GM23338 (cell line): ENCODE results near the gene HSPA12A. TPM values are rescaled to one million over a fixed set of nuclear protein-coding genes. Genes with fewer than 3 reads are reported as not detected.

Source experiments
- ATAC-seq: fragments of 200-7000 bp; cut with Tn5 transposase; 3 replicates; pipeline ENCODE4 v1.9.1; 2020
- DNase-seq: peaks from one replicate; pipeline ENCODE4 v3.0.0-alpha.2; 2015; ENCODE audit warnings: low spot score
- H2AFZ ChIP-seq: fragments of 200-600 bp; sonication (generic); 2 replicates; pipeline ENCODE4 v1.8.0; 2016; ENCODE audit warnings: antibody characterized with exemption, mild to moderate bottlenecking, moderate library complexity
- H3F3A ChIP-seq: fragments of 200-600 bp; sonication (generic); replicated peaks from 2 replicates; pipeline ENCODE4 v1.8.0; 2017; ENCODE audit warnings: antibody characterized with exemption, mixed run types, low read depth
- H3K27ac ChIP-seq: fragments of 200-600 bp; sonication (generic); 2 replicates; pipeline ENCODE4 v1.6.1; 2016; ENCODE audit warnings: low read depth
- H3K27me3 ChIP-seq: fragments of 200-600 bp; sonication (generic); 2 replicates; pipeline ENCODE4 v1.8.0; 2016; ENCODE audit warnings: mild to moderate bottlenecking, mixed run types, moderate library complexity; ENCODE audit not compliant: insufficient read depth
- H3K36me3 ChIP-seq: fragments of 200-600 bp; sonication (generic); 2 replicates; pipeline ENCODE4 v1.8.0; 2016; ENCODE audit warnings: mild to moderate bottlenecking; ENCODE audit not compliant: insufficient read depth
- H3K4me1 ChIP-seq: fragments of 200-600 bp; sonication (generic); 2 replicates; pipeline ENCODE4 v1.8.0; 2016; ENCODE audit warnings: mild to moderate bottlenecking, moderate library complexity; ENCODE audit not compliant: insufficient read depth
- H3K4me2 ChIP-seq: fragments of 200-600 bp; sonication (generic); 2 replicates; pipeline ENCODE4 v1.7.1; 2017; ENCODE audit warnings: mixed run types
- H3K4me3 ChIP-seq: fragments of 200-600 bp; sonication (generic); 2 replicates; pipeline ENCODE4 v1.6.1; 2016; ENCODE audit warnings: mixed run types
- H3K79me2 ChIP-seq: fragments of 200-600 bp; sonication (generic); replicated peaks from 2 replicates; pipeline ENCODE4 v1.8.0; 2017; ENCODE audit warnings: mild to moderate bottlenecking; ENCODE audit not compliant: insufficient read depth
- H3K9me2 ChIP-seq: fragments of 200-600 bp; sonication (generic); 2 replicates; pipeline ENCODE4 v1.8.0; 2017; ENCODE audit not compliant: insufficient read depth
- H4K20me1 ChIP-seq: fragments of 200-600 bp; sonication (generic); replicated peaks from 2 replicates; pipeline ENCODE4 v1.8.0; 2017; ENCODE audit warnings: mild to moderate bottlenecking; ENCODE audit not compliant: insufficient read depth
- H3K27ac Mint-ChIP-seq: 2 replicates; pipeline ENCODE4 v1.8.0; 2020; ENCODE audit warnings: inconsistent platforms, mild to moderate bottlenecking, moderate library complexity, mixed read lengths
- H3K27me3 Mint-ChIP-seq: 3 replicates; pipeline ENCODE4 v1.8.0; 2022; ENCODE audit warnings: low read depth, mild to moderate bottlenecking, moderate library complexity, mixed read lengths, inconsistent platforms; ENCODE audit not compliant: insufficient read depth, poor library complexity
- H3K36me3 Mint-ChIP-seq: 3 replicates; pipeline ENCODE4 v1.8.0; 2021; ENCODE audit warnings: low read depth, mild to moderate bottlenecking, inconsistent platforms, moderate library complexity, mixed read lengths
- H3K4me1 Mint-ChIP-seq: 3 replicates; pipeline ENCODE4 v1.8.0; 2020; ENCODE audit warnings: mild to moderate bottlenecking, inconsistent platforms, mixed read lengths
- H3K4me3 Mint-ChIP-seq: 3 replicates; pipeline ENCODE4 v1.8.0; 2021; ENCODE audit warnings: moderate library complexity, mild to moderate bottlenecking, inconsistent platforms, mixed read lengths
- H3K9me3 Mint-ChIP-seq: 3 replicates; pipeline ENCODE4 v1.8.0; 2020; ENCODE audit warnings: moderate library complexity, mild to moderate bottlenecking, inconsistent platforms, mixed read lengths
- CREB1 ChIP-seq: fragments of 250-450 bp; sonication (Bioruptor Pico); IDR thresholded peaks from 2 replicates; pipeline ENCODE4 v1.5.0; 2020; ENCODE audit warnings: low read depth, mild to moderate bottlenecking, moderate library complexity
- CTCF ChIP-seq, 2 experiments: fragments of 200-600 bp in 1 of 2; sonication (generic) in 1 of 2; conservative IDR thresholded peaks; 2 replicates each; pipeline versions ENCODE4 v1.5.1 to v1.6.1; 2016 to 2017; ENCODE audit warnings: antibody characterized with exemption in 2 of 2, low read depth in 2 of 2, mild to moderate bottlenecking in 2 of 2, moderate library complexity in 1 of 2
- ETS1 ChIP-seq: IDR thresholded peaks from 2 replicates; pipeline ENCODE4 v1.6.1; 2016; ENCODE audit warnings: antibody characterized with exemption
- EZH2 ChIP-seq: fragments of 200-600 bp; sonication (generic); IDR thresholded peaks from one replicate; pipeline ENCODE4 v1.8.0; 2017; ENCODE audit warnings: antibody characterized with exemption, mild to moderate bottlenecking, low read depth; ENCODE audit not compliant: unreplicated experiment
- EZH2phosphoT487 ChIP-seq: fragments of 200-600 bp; sonication (generic); IDR thresholded peaks from one replicate; pipeline ENCODE4 v1.8.1; 2018; ENCODE audit warnings: antibody characterized with exemption; ENCODE audit not compliant: unreplicated experiment
- JUNB ChIP-seq: IDR thresholded peaks from one replicate; pipeline ENCODE4 v1.6.1; 2016; ENCODE audit warnings: antibody characterized with exemption; ENCODE audit not compliant: unreplicated experiment
- NANOG ChIP-seq: IDR thresholded peaks from 2 replicates; pipeline ENCODE4 v1.6.1; 2016; ENCODE audit warnings: antibody characterized with exemption, borderline replicate concordance
- POLR2AphosphoS5 ChIP-seq: IDR thresholded peaks from 2 replicates; pipeline ENCODE4 v1.6.1; 2016; ENCODE audit warnings: antibody characterized with exemption, low read depth
- REST ChIP-seq: IDR thresholded peaks from one replicate; pipeline ENCODE4 v1.6.1; 2018; ENCODE audit warnings: antibody characterized with exemption; ENCODE audit not compliant: unreplicated experiment
- STAT1 ChIP-seq: IDR thresholded peaks from one replicate; pipeline ENCODE4 v1.6.1; 2016; ENCODE audit warnings: antibody characterized with exemption; ENCODE audit not compliant: unreplicated experiment
- ZNF114 ChIP-seq: fragments of 250-450 bp; sonication (Bioruptor Pico); IDR thresholded peaks from 2 replicates; pipeline ENCODE4 v1.5.0; 2020; ENCODE audit warnings: mild to moderate bottlenecking, moderate library complexity
- ZNF331 ChIP-seq: fragments of 250-450 bp; sonication (Bioruptor Pico); IDR thresholded peaks from 2 replicates; pipeline ENCODE4 v1.5.0; 2020; ENCODE audit warnings: low read depth, mild to moderate bottlenecking, moderate library complexity
- ZNF462 ChIP-seq: fragments of 250-450 bp; sonication (Bioruptor Pico); IDR thresholded peaks from 2 replicates; pipeline ENCODE4 v1.5.0; 2020; ENCODE audit warnings: mild to moderate bottlenecking, moderate library complexity
- polyA plus RNA-seq: library from polyadenylated mRNA; unstranded; fragments of >200 nt; fragmentation: Nextera tagmentation; extraction: Ambion mirVana; gene quantifications from 2 replicates; pipeline ENCODE4 v1.2.1, GENCODE V29; 2016
- total RNA-seq: library from RNA; depleted of rRNA; stranded (reverse); fragments of >200 nt; shearing (Covaris generic); gene quantifications from 2 replicates; pipeline ENCODE4 v1.2.3, GENCODE V29; 2014

The HSPA12A gene
- total and polyA plus RNA-seq, 2 experiments from 2014 or later: 4.4 to 6.3 TPM

- H3K4me3 Mint-ChIP-seq: no peak overlapping the region
- ATAC-seq (no peak), DNase-seq (no peak)
- H3K27ac ChIP-seq: no peak overlapping the region
- H3K4me3 ChIP-seq: no peak overlapping the region
- no peaks in the 10 kb centered on the region for H3K79me2 ChIP-seq
- H3K4me1 ChIP-seq: no peaks in the 10 kb centered on the region; the same call in 1 of the 2 replicates
- TF ChIP-seq ETS1 (no peak), STAT1 (no peak), JUNB (no peak), NANOG (no peak), EZH2phosphoT487 (no peak), EZH2 (no peak), REST (no peak), CTCF (conservative IDR thresholded peaks at IDR 0.05; ENCODE audit: low read depth in 2 of 2) (no peak), ZNF114 (CRISPR knock-in tag) (no peak), ZNF462 (no peak), POLR2AphosphoS5 (no peak), ZNF331 (CRISPR knock-in tag) (no peak), CREB1 (no peak)
- H4K20me1 ChIP-seq: no peaks in the 10 kb centered on the region; the same call in 1 of the 2 replicates
- H3K27me3 ChIP-seq: peaks cover 33% of the 10 kb centered on the region
- no peak overlapping the region for H2AFZ ChIP-seq
- no peaks in the 10 kb centered on the region for H3K36me3 Mint-ChIP-seq
- no peaks in the 10 kb centered on the region for H3K9me2 ChIP-seq
- no peaks in the 10 kb centered on the region for H3F3A ChIP-seq
- H3K9me3 Mint-ChIP-seq: peaks cover 3% of the 10 kb centered on the region; the same call in 1 of the 3 replicates
- H3K4me1 Mint-ChIP-seq: peaks cover 9% of the 10 kb centered on the region
- no peaks in the 10 kb centered on the region for H3K36me3 ChIP-seq
- H3K4me2 ChIP-seq: no peak overlapping the region
- no peak overlapping the region for H3K27ac Mint-ChIP-seq
- peaks cover 27% of the 10 kb centered on the region for H3K27me3 Mint-ChIP-seq
These were observed 4.0 kb downstream of the HSPA12A start for GRCh38 chr10:116738339-116738738.
